IMR-90 (cell line): Measurements from ENCODE around the gene DLD. TPM values are rescaled to one million over a fixed set of nuclear protein-coding genes. Genes with fewer than 3 reads are reported as not detected.
A peak's percentile ranks its signal among the peaks of the same experiment; 100 is the strongest.

Source experiments
- ATAC-seq: fragments of 200-7000 bp; cut with Tn5 transposase; 2 replicates; pipeline ENCODE4 v1.9.1; 2020; ENCODE audit warnings: low read depth, mild to moderate bottlenecking, moderate library complexity
- BruUV-seq: library from RNA; stranded (reverse); fragments of 400-500 nt; replicated peaks from 2 replicates; lab custom pipeline; 2021; lab: Mats Ljungman, UMichigan
- CTCF ChIA-PET: fragments of 300-600 bp; formaldehyde crosslinking; extraction: SDS; loops from one replicate; lab custom pipeline; 2021; ENCODE audit warnings: antibody characterized with exemption; lab: Yijun Ruan, JAX
- POLR2A ChIA-PET: fragments of 300-600 bp; sonication (Branson Sonifier 250); formaldehyde crosslinking; loops from one replicate; lab custom pipeline; 2022; ENCODE audit warnings: antibody characterized with exemption; ENCODE audit not compliant: unreplicated experiment; lab: Charles Lee
- DNase-seq: peaks from one replicate; pipeline ENCODE4 v3.0.0; 2013
- H2AFZ ChIP-seq: replicated peaks from 2 replicates; pipeline ENCODE3; 2013; ENCODE audit warnings: low read length, mild to moderate bottlenecking; ENCODE audit not compliant: poor library complexity
- H2AK5ac ChIP-seq: 2 replicates; pipeline ENCODE4 v1.6.1; 2013; ENCODE audit warnings: low read depth, low read length, inconsistent platforms
- H2AK9ac ChIP-seq: replicated peaks from 2 replicates; pipeline ENCODE3; 2013; ENCODE audit warnings: mild to moderate bottlenecking, low read depth, low read length, moderate library complexity; ENCODE audit not compliant: poor library complexity
- H2BK120ac ChIP-seq: 2 replicates; pipeline ENCODE4 v1.6.1; 2013; ENCODE audit warnings: low read depth, low read length, inconsistent platforms
- H2BK15ac ChIP-seq: 3 replicates; pipeline ENCODE4 v1.6.1; 2013; ENCODE audit warnings: low read depth, low read length, inconsistent platforms
- H2BK20ac ChIP-seq: 2 replicates; pipeline ENCODE4 v1.6.1; 2013; ENCODE audit warnings: low read depth, mild to moderate bottlenecking, inconsistent platforms, low read length, moderate library complexity
- H2BK5ac ChIP-seq: 2 replicates; pipeline ENCODE4 v1.6.1; 2013; ENCODE audit warnings: mild to moderate bottlenecking, low read depth, low read length, inconsistent platforms; ENCODE audit not compliant: poor library complexity, severe bottlenecking
- H3K14ac ChIP-seq: replicated peaks from 2 replicates; pipeline ENCODE4 v1.6.1; 2013; ENCODE audit warnings: low read depth, low read length, inconsistent platforms
- H3K18ac ChIP-seq: 2 replicates; pipeline ENCODE4 v1.6.1; 2013; ENCODE audit warnings: low read depth, low read length, control low read depth
- H3K23ac ChIP-seq: 2 replicates; pipeline ENCODE4 v1.6.1; 2013; ENCODE audit warnings: low read depth, low read length, inconsistent platforms
- H3K27ac ChIP-seq: 2 replicates; pipeline ENCODE4 v1.5.1; 2013; ENCODE audit warnings: mild to moderate bottlenecking, control low read depth, low read length; ENCODE audit not compliant: insufficient read depth
- H3K27me3 ChIP-seq: 2 replicates; pipeline ENCODE4 v1.6.1; 2013; ENCODE audit warnings: low read length; ENCODE audit not compliant: control insufficient read depth, insufficient read depth
- H3K36me3 ChIP-seq: 2 replicates; pipeline ENCODE4 v1.6.1; 2013; ENCODE audit warnings: low read length, mixed read lengths; ENCODE audit not compliant: control insufficient read depth, insufficient read depth
- H3K4ac ChIP-seq: 2 replicates; pipeline ENCODE4 v1.6.1; 2013; ENCODE audit warnings: low read depth, low read length, inconsistent platforms
- H3K4me1 ChIP-seq: 2 replicates; pipeline ENCODE4 v1.6.1; 2013; ENCODE audit warnings: low read length, mixed read lengths; ENCODE audit not compliant: control insufficient read depth, insufficient read depth
- H3K4me2 ChIP-seq: 2 replicates; pipeline ENCODE4 v1.6.1; 2013; ENCODE audit warnings: low read depth, mild to moderate bottlenecking, control low read depth, low read length, moderate library complexity
- H3K4me3 ChIP-seq: 2 replicates; pipeline ENCODE4 v1.5.1; 2013; ENCODE audit warnings: low read depth, mild to moderate bottlenecking, control low read depth, low read length, moderate library complexity; ENCODE audit not compliant: insufficient read depth
- H3K56ac ChIP-seq: 2 replicates; pipeline ENCODE4 v1.6.1; 2013; ENCODE audit warnings: low read length, inconsistent platforms; ENCODE audit not compliant: insufficient read depth; ENCODE audit errors: extremely low read depth
- H3K79me1 ChIP-seq, 2 experiments: 2 replicates each; pipeline ENCODE4 v1.6.1; 2013; ENCODE audit warnings: low read length in 2 of 2, inconsistent platforms in 1 of 2, low read depth in 1 of 2
- H3K9ac ChIP-seq: 2 replicates; pipeline ENCODE4 v1.6.1; 2013; ENCODE audit warnings: low read depth, low read length, control low read depth
- H3K9me1 ChIP-seq: 2 replicates; pipeline ENCODE4 v1.6.1; 2013; ENCODE audit warnings: low read length, inconsistent platforms; ENCODE audit not compliant: insufficient read depth
- H3K9me3 ChIP-seq: 2 replicates; pipeline ENCODE4 v1.6.1; 2013; ENCODE audit warnings: low read length; ENCODE audit not compliant: control insufficient read depth, insufficient read depth
- H4K20me1 ChIP-seq: 2 replicates; pipeline ENCODE4 v1.6.1; 2013; ENCODE audit warnings: low read length, inconsistent platforms; ENCODE audit not compliant: insufficient read depth
- H4K5ac ChIP-seq: 2 replicates; pipeline ENCODE4 v1.6.1; 2013; ENCODE audit warnings: mild to moderate bottlenecking, low read depth, low read length, control low read depth
- H4K8ac ChIP-seq, 2 experiments: 2 replicates each; pipeline ENCODE4 v1.6.1; 2013; ENCODE audit warnings: low read depth in 2 of 2, low read length in 2 of 2, control low read depth in 1 of 2, inconsistent platforms in 1 of 2
- H4K91ac ChIP-seq: 2 replicates; pipeline ENCODE4 v1.6.1; 2013; ENCODE audit warnings: low read depth, low read length, inconsistent platforms; ENCODE audit not compliant: insufficient read depth
- BHLHE40 ChIP-seq: fragments of 150-350 bp; IDR thresholded peaks from 2 replicates; pipeline ENCODE4 v1.6.1; 2016; ENCODE audit warnings: mild to moderate bottlenecking, low read depth, low read length
- CEBPB ChIP-seq: IDR thresholded peaks from 2 replicates; pipeline ENCODE4 v1.6.1; 2012; ENCODE audit warnings: low read depth, low read length, improper control_type of control experiment
- CHD1 ChIP-seq: IDR thresholded peaks from 2 replicates; pipeline ENCODE4 v1.6.1; 2012; ENCODE audit warnings: low read depth, low read length, improper control_type of control experiment
- ELK1 ChIP-seq: fragments of 150-350 bp; IDR thresholded peaks from 2 replicates; pipeline ENCODE4 v1.6.1; 2016; ENCODE audit warnings: low read depth, mild to moderate bottlenecking, low read length, moderate library complexity, borderline replicate concordance
- MAFK ChIP-seq: IDR thresholded peaks from 2 replicates; pipeline ENCODE4 v1.6.1; 2012; ENCODE audit warnings: low read depth, low read length, improper control_type of control experiment
- NFE2L2 ChIP-seq: fragments of 150-350 bp; IDR thresholded peaks from 2 replicates; pipeline ENCODE4 v1.6.1; 2016; ENCODE audit warnings: low read depth, mild to moderate bottlenecking, low read length
- POLR2A ChIP-seq: IDR thresholded peaks from 2 replicates; pipeline ENCODE4 v1.6.1; 2012; ENCODE audit warnings: mild to moderate bottlenecking, low read depth, low read length
- RAD21 ChIP-seq: IDR thresholded peaks from 2 replicates; pipeline ENCODE4 v1.6.1; 2012; ENCODE audit warnings: low read length, improper control_type of control experiment
- RCOR1 ChIP-seq: IDR thresholded peaks from 2 replicates; pipeline ENCODE4 v1.6.1; 2012; ENCODE audit warnings: mild to moderate bottlenecking, low read length, improper control_type of control experiment; ENCODE audit not compliant: insufficient replicate concordance
- RFX5 ChIP-seq: IDR thresholded peaks from 2 replicates; pipeline ENCODE4 v1.8.0; 2012; ENCODE audit warnings: low read depth, mild to moderate bottlenecking, low read length, moderate library complexity
- WGBS, 2 experiments: methylation state at CpG; one replicate each; pipeline versions ENCODE4 v1.1.5 to v1.1.7; 2013; ENCODE audit warnings: missing lambda C conversion rate in 2 of 2; ENCODE audit not compliant: insufficient read length in 1 of 2; ENCODE audit errors: extremely low coverage in 2 of 2; 5-methylcytosine and 5-hydroxymethylcytosine counted together
- dilution Hi-C: fragments of 300-500 bp; cut with HindIII; formaldehyde crosslinking; loops from one replicate; pipeline ENCODE4 v1.14.3; 2018; ENCODE audit warnings: low sequenced_read_pairs; ENCODE audit not compliant: unreplicated experiment
- in situ Hi-C: fragments of 300-500 bp; cut with MboI; formaldehyde crosslinking; loops from 3 replicates; pipeline ENCODE4 v1.14.3; 2019; ENCODE audit warnings: low sequenced_read_pairs, inconsistent platforms, mixed read lengths
- intact Hi-C: fragments of 100-400 bp; cut with micrococcal nuclease; formaldehyde crosslinking; loops from 2 replicates; pipeline ENCODE4 v1.10.0; 2022
- polyA plus RNA-seq, 3 experiments: library from polyadenylated mRNA; depleted of rRNA; stranded (reverse); fragments of >200 nt; gene quantifications; 2 replicates each; pipeline ENCODE4 v1.2.3, GENCODE V29; 2012; ENCODE audit warnings: low replicate concordance in 1 of 3
- total RNA-seq: library from RNA; depleted of rRNA; stranded (reverse); fragments of >200 nt; gene quantifications from 2 replicates; pipeline ENCODE4 v1.2.3, GENCODE V29; 2012

DLD gene
- total and polyA plus RNA-seq, 2 of the 4 experiments (the other 2 are of a cell fraction), result 121 to 361 TPM

- peak overlapping the region; percentile 76 for H3K14ac ChIP-seq
- no peak overlapping the region for H4K91ac ChIP-seq
- H3K4me1 ChIP-seq, result peaks cover 18% of the 10 kb centered on the region
- in situ Hi-C loops, result no loop called here
- no CpG with 5 or more reads among the region's 6 CpGs for WGBS, 2 experiments
- ATAC-seq, result no peak
- no peak overlapping the region for H3K9ac ChIP-seq
- H2BK20ac ChIP-seq, result no peak overlapping the region
- CTCF ChIA-PET, result interaction anchor here (0.9 kb wide), 1 partner anchor 199 kb away, joined by 3 read pairs; no protein-coding TSS in a partner anchor
- TF ChIP-seq POLR2A (no peak), NFE2L2 (no peak), RCOR1 (no peak), CHD1 (no peak), RAD21 (no peak), BHLHE40 (no peak), ELK1 (no peak), CEBPB (no peak), RFX5 (no peak), MAFK (no peak)
- no peak overlapping the region for H3K4me3 ChIP-seq
- peaks cover 66% of the 10 kb centered on the region for H3K36me3 ChIP-seq
- no peak overlapping the region for H2BK120ac ChIP-seq
- H3K79me1 ChIP-seq, result peaks cover 14 to 64% of the 10 kb centered on the region in 2 experiments
- peaks cover 37% of the 10 kb centered on the region for H3K9me1 ChIP-seq
- no peak overlapping the region for H3K18ac ChIP-seq
- no peak overlapping the region for H3K23ac ChIP-seq
- H4K20me1 ChIP-seq, result peaks cover 2% of the 10 kb centered on the region; the same call in 1 of the 2 replicates
- peak overlapping the region; percentile 28 for H2BK5ac ChIP-seq
- no peaks in the 10 kb centered on the region for H3K9me3 ChIP-seq
- H4K5ac ChIP-seq, result no peak overlapping the region
- H3K56ac ChIP-seq, result no peak overlapping the region
- POLR2A ChIA-PET, result no interaction called here
- BruUV-seq, result no TSS peak
- no peak overlapping the region for H2BK15ac ChIP-seq
- dilution Hi-C loops, result no loop called here
- H2AK5ac ChIP-seq, result no peak overlapping the region
- H2AFZ ChIP-seq, result no peak overlapping the region
- H3K4me2 ChIP-seq, result no peak overlapping the region
- no peak for DNase-seq
- H4K8ac ChIP-seq, result no peak overlapping the region
- intact Hi-C loops, result no loop called here
- no peak overlapping the region for H3K27ac ChIP-seq
- peak overlapping the region; percentile 55 for H2AK9ac ChIP-seq
- no peaks in the 10 kb centered on the region for H3K27me3 ChIP-seq
- 0 out of 2 replicates have a peak overlapping the region, but pooled peaks have one; percentile 13 for H3K4ac ChIP-seq
These were observed 55.9 kb downstream of the DLD start for GRCh38 chr7:107946881-107947280.
